PC-3 (cell line): Measurements from ENCODE around the gene IGHMBP2.

Source experiments
- EZH2phosphoT487 ChIP-seq: fragments of 300-600 bp; sonication (generic); IDR thresholded peaks from 2 replicates; pipeline ENCODE4 v1.6.1; 2018; ENCODE audit warnings: mild to moderate bottlenecking, antibody characterized with exemption, low read length, borderline replicate concordance
- TF ChIP-seq, protein P1 (sequence below): fragments of 300-600 bp; sonication (generic); conservative IDR thresholded peaks from 2 replicates; pipeline ENCODE4 v1.5.1; 2017; ENCODE audit warnings: antibody characterized with exemption, low read depth, mild to moderate bottlenecking, low read length

DNA sequence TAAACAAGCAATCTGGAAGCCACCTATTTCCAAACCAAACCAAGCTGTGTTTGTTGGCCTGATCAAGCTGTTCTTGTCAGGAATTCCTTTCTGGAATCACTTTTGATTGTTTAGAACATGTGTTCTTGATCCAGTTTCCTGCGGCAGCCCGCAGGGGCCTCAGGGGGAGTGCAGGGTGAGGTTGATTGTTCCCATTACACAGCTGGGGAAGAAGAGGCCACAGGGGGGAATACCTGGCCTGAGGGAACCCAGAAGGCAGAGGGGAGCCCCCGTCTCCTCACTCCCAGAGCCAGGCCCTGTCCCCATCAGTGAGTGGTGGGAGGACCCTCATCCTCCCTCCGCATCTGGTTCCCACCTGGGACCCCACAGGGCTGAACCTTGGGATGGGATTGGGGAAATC is 72.9 kb downstream of the IGHMBP2 start:
- TF ChIP-seq, protein P1, sequence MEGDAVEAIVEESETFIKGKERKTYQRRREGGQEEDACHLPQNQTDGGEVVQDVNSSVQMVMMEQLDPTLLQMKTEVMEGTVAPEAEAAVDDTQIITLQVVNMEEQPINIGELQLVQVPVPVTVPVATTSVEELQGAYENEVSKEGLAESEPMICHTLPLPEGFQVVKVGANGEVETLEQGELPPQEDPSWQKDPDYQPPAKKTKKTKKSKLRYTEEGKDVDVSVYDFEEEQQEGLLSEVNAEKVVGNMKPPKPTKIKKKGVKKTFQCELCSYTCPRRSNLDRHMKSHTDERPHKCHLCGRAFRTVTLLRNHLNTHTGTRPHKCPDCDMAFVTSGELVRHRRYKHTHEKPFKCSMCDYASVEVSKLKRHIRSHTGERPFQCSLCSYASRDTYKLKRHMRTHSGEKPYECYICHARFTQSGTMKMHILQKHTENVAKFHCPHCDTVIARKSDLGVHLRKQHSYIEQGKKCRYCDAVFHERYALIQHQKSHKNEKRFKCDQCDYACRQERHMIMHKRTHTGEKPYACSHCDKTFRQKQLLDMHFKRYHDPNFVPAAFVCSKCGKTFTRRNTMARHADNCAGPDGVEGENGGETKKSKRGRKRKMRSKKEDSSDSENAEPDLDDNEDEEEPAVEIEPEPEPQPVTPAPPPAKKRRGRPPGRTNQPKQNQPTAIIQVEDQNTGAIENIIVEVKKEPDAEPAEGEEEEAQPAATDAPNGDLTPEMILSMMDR = no peak
- TF ChIP-seq EZH2phosphoT487 = no peak
